Naive thymus-derived CD8-positive, alpha-beta T cell (primary cell): ENCODE measurements around the gene EXOC6. TPM values are rescaled to one million over a fixed set of nuclear protein-coding genes. Genes with fewer than 3 reads are reported as not detected.

Experiments used
- ATAC-seq, 2 donors: fragments of 150-1000 bp; cut with Tn5 transposase in 1 of 2; sonication (Bioruptor Pico), chemical (Tn5 transposase) in 1 of 2; 1 replicate in 1 of 2; 2 replicates in 1 of 2; pipeline ENCODE4 v1.10.0; 2021; ENCODE audit warnings: mild to moderate bottlenecking in 2 of 2, moderate library complexity in 2 of 2
- POLR2A ChIA-PET: fragments of 350-600 bp; sonication (Branson Sonifier 250); formaldehyde crosslinking; loops from one replicate; lab custom pipeline; 2021; ENCODE audit warnings: antibody characterized with exemption; lab: Charles Lee
- DNase-seq, 10 donors: peaks; one replicate each; pipeline versions ENCODE4 v3.0.0 to v3.0.0-alpha.2; 2020 to 2022
- H3K27ac Mint-ChIP-seq, 10 donors: one replicate each; pipeline ENCODE4 v1.8.0; 2020 to 2022; ENCODE audit warnings: mild to moderate bottlenecking in 10 of 10, mixed read lengths in 10 of 10, moderate library complexity in 4 of 10, inconsistent platforms in 1 of 10
- H3K27me3 Mint-ChIP-seq, 5 donors: one replicate each; pipeline ENCODE4 v1.8.0; 2021 to 2022; ENCODE audit warnings: mixed read lengths in 5 of 5
- H3K36me3 Mint-ChIP-seq, 3 donors: one replicate each; pipeline ENCODE4 v1.8.0; 2020 to 2022; ENCODE audit warnings: mixed read lengths in 3 of 3, mild to moderate bottlenecking in 2 of 3, inconsistent platforms in 1 of 3
- H3K4me1 Mint-ChIP-seq, 4 donors: one replicate each; pipeline ENCODE4 v1.8.0; 2021 to 2022; ENCODE audit warnings: mixed read lengths in 4 of 4
- H3K4me3 Mint-ChIP-seq, 10 donors: one replicate each; pipeline ENCODE4 v1.8.0; 2020 to 2022; ENCODE audit warnings: mild to moderate bottlenecking in 10 of 10, mixed read lengths in 10 of 10, moderate library complexity in 6 of 10, inconsistent platforms in 1 of 10
- H3K9me3 Mint-ChIP-seq, 9 donors: one replicate each; pipeline ENCODE4 v1.8.0; 2020 to 2022; ENCODE audit warnings: mixed read lengths in 9 of 9, mild to moderate bottlenecking in 3 of 9, inconsistent platforms in 1 of 9, moderate library complexity in 1 of 9
- polyA plus RNA-seq, 3 donors: library from polyadenylated mRNA; unstranded; fragments of 300-500 nt; fragmentation: Illumina TruSeq; gene quantifications; one replicate each; pipeline ENCODE4 v1.2.3, GENCODE V29; 2021
- total RNA-seq, 8 experiments: library from RNA in 2 of 8; stranded (reverse) in 2 of 8; gene quantifications; one replicate each; pipeline ENCODE4 v1.2.3 and lab custom pipeline; 2021 to 2026

Gene EXOC6
- total and polyA plus RNA-seq, 5 experiments from 2014 or later: 5.5 to 12.3 (median 6.5) TPM

DNA sequence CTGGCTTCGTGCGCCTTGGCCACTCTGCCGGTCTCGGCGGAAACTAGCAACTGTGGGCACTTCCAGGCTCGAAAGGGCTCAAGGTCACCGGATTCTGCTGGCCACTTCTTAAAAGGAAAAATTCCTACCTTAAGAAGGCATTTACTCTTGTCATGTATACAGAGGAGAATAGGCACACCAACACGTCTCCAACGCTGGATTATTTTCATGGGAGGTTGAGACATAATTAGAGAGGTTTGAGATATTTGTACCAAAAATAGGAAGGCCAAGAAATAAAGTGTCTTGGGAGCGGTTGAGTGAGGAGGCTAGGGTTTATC, 220.9 kb downstream of the EXOC6 start:
- POLR2A ChIA-PET: no interaction called here
- H3K4me1 Mint-ChIP-seq: peaks cover 10 to 31% (median 26%) of the 10 kb centered on the region in 4 donors
- no peak overlapping the region for H3K4me3 Mint-ChIP-seq

GRCh38 chr10:93070378-93071176, 222.3 kb downstream of the EXOC6 start:
- POLR2A ChIA-PET: no interaction called here
- Mint-ChIP-seq H3K4me3 (peak overlapping the region in 5 of 10 donors; percentile 31 to 54 (median 42)), H3K36me3 (no peaks in the 10 kb centered on the region), H3K27me3 (peaks cover 32 to 84% (median 56%) of the 10 kb centered on the region in 5 donors), H3K4me1 (peaks cover 12 to 39% (median 33%) of the 10 kb centered on the region in 4 donors), H3K9me3 (peaks cover 0 to 2% (median 0%) of the 10 kb centered on the region in 9 donors), H3K27ac (peak overlapping the region in 1 of 10 donors; percentile 41)
- ATAC-seq: no peak
- DNase-seq: no peak

More for the DNA sequence above, 220.9 kb downstream of the EXOC6 start:
- Mint-ChIP-seq H3K27ac (peak overlapping the region in 1 of 10 donors; percentile 50), H3K36me3 (no peaks in the 10 kb centered on the region), H3K27me3 (peaks cover 37 to 83% (median 64%) of the 10 kb centered on the region in 5 donors), H3K9me3 (peaks cover 0 to 2% (median 0%) of the 10 kb centered on the region in 9 donors)
- no peak for ATAC-seq
- no peak for DNase-seq

GRCh38 chr10:93071177-93071472, 222.8 kb downstream of the EXOC6 start:
- ATAC-seq (no peak), DNase-seq (no peak)
- H3K36me3 Mint-ChIP-seq: no peaks in the 10 kb centered on the region
- peaks cover 35 to 87% (median 62%) of the 10 kb centered on the region in 5 donors for H3K27me3 Mint-ChIP-seq
- peak overlapping the region in 1 of 10 donors; percentile 41 for H3K27ac Mint-ChIP-seq
- POLR2A ChIA-PET: no interaction called here
- peak overlapping the region in 5 of 10 donors; percentile 31 to 54 (median 42) for H3K4me3 Mint-ChIP-seq
- peaks cover 0 to 2% (median 0%) of the 10 kb centered on the region in 9 donors for H3K9me3 Mint-ChIP-seq
- H3K4me1 Mint-ChIP-seq: peaks cover 12 to 41% (median 34%) of the 10 kb centered on the region in 4 donors

GRCh38 chr10:93071674-93072224, 223.4 kb downstream of the EXOC6 start:
- peaks cover 38 to 88% (median 62%) of the 10 kb centered on the region in 5 donors for H3K27me3 Mint-ChIP-seq
- H3K36me3 Mint-ChIP-seq: no peaks in the 10 kb centered on the region
- POLR2A ChIA-PET: interaction anchor here (0.8 kb wide), 1 partner anchor 15 kb away, joined by 3 read pairs; no protein-coding TSS in a partner anchor
- DNase-seq (no peak), ATAC-seq (no peak)
- H3K4me1 Mint-ChIP-seq: peaks cover 12 to 41% (median 34%) of the 10 kb centered on the region in 4 donors
- no peak overlapping the region for H3K27ac Mint-ChIP-seq
- H3K9me3 Mint-ChIP-seq: peaks cover 0 to 2% (median 0%) of the 10 kb centered on the region in 9 donors
- H3K4me3 Mint-ChIP-seq: peak overlapping the region in 8 of 10 donors; percentile 57 to 69 (median 64)

GRCh38 chr10:93072225-93072712, 223.9 kb downstream of the EXOC6 start:
- Mint-ChIP-seq H3K27ac (no peak overlapping the region), H3K4me1 (peaks cover 12 to 41% (median 34%) of the 10 kb centered on the region in 4 donors), H3K9me3 (peaks cover 0 to 2% (median 0%) of the 10 kb centered on the region in 9 donors), H3K36me3 (no peaks in the 10 kb centered on the region), H3K4me3 (peak overlapping the region in 9 of 10 donors; percentile 10 to 69 (median 62)), H3K27me3 (peaks cover 40 to 88% (median 60%) of the 10 kb centered on the region in 5 donors)
- POLR2A ChIA-PET: interaction anchor here (0.8 kb wide), 1 partner anchor 16 kb away, joined by 3 read pairs; no protein-coding TSS in a partner anchor
- no peak for ATAC-seq
- no peak for DNase-seq

DNA sequence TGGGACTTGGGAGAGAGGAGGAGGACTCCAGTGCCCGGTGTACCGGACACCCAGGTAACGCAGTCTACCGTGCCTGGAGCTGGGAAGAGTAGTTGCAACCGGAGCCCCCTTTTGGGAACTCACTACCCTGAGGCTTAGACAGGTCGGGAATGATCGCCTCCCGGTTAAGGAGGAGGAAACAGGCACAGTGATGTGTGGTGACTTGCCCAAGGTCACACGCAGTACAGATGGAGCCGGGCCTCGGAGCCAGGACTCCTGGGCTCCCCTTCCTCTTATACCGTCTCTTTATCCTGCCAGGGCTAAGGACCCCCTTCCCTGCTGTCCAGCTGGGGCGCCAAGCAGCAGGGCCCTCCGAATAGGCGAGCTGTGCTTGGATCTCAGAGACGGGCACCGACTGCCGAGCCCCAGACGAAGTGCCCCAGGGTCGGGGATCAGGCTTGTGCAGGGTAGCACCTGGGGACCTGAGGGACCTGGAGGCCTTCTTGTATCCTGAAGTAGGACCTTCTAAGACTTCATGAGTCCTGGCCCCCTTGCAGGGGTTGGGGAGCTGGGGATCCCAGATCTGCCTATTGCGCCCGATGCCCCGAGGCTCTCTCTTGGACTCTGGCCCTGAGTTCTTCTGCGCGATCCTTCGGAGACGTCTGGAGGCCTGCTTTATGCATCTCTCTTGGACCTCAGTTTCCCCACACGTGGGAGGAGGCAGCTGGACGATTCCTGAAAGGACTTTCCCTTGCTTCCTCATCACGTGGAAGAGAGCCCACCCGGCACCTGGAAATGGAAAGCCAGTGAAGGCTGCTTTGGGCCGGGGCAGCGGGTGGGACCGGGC, 224.6 kb downstream of the EXOC6 start:
- Mint-ChIP-seq H3K9me3 (peaks cover 0 to 2% (median 0%) of the 10 kb centered on the region in 9 donors), H3K4me3 (peak overlapping the region in 7 of 10 donors; percentile 15 to 76 (median 60))
- POLR2A ChIA-PET: interaction anchor here (0.8 kb wide), 1 partner anchor 16 kb away, joined by 3 read pairs; no protein-coding TSS in a partner anchor

DNA sequence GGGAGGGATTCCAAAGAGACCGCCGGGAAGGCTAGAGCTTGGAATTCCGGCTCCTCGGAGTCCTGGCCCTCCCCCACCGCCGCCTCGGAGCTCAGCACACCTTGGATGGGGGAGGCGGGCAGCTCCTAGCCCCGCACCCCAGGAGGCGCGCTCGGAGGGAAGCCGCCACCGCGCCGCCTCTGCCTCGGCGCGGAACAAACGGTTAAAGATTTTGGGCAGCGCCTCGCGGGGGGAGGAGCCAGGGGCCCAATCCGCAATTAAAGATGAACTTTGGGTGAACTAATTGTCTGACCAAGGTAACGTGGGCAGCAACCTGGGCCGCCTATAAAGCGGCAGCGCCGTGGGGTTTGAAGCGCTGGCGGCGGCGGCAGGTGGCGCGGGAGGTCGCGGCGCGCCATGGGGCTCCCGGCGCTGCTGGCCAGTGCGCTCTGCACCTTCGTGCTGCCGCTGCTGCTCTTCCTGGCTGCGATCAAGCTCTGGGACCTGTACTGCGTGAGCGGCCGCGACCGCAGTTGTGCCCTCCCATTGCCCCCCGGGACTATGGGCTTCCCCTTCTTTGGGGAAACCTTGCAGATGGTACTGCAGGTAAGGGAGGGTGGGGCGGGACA, 225.3 kb downstream of the EXOC6 start, which contains the start of gene CYP26A1:
Gene CYP26A1, plus strand, starts transcription at position 355 of the 608 bp plus-strand sequence. Its CDS starts 42 bp downstream, at position 397.
- peak within 1 kb of the TSS; percentile 3 to 83 (median 70) for H3K4me3 Mint-ChIP-seq
- POLR2A ChIA-PET: no interaction called here
- H3K9me3 Mint-ChIP-seq: peaks cover 0 to 2% (median 0%) of the 10 kb centered on the region in 9 donors
- no peak for DNase-seq
- peaks cover 8 to 39% (median 30%) of the 10 kb centered on the region in 4 donors for H3K4me1 Mint-ChIP-seq
- H3K27ac Mint-ChIP-seq: peak within 1 kb of the TSS in 1 of 10 donors; percentile 29
- no peaks in the 10 kb centered on the region for H3K36me3 Mint-ChIP-seq
- peaks cover 34 to 84% (median 58%) of the 10 kb centered on the region in 5 donors for H3K27me3 Mint-ChIP-seq
- ATAC-seq: peak in 1 of 2 donors; percentile 35

More for the DNA sequence above, 224.6 kb downstream of the EXOC6 start:
- DNase-seq (no peak), ATAC-seq (no peak)
- Mint-ChIP-seq H3K4me1 (peaks cover 10 to 41% (median 34%) of the 10 kb centered on the region in 4 donors), H3K27me3 (peaks cover 33 to 87% (median 60%) of the 10 kb centered on the region in 5 donors), H3K27ac (no peak overlapping the region), H3K36me3 (no peaks in the 10 kb centered on the region)

GRCh38 chr10:93074147-93074596, 225.9 kb downstream of the EXOC6 start:
- ATAC-seq: peak; percentile 25 to 35
- Mint-ChIP-seq H3K27ac (peak overlapping the region in 1 of 10 donors; percentile 29), H3K4me3 (peak overlapping the region; percentile 3 to 83 (median 70))

GRCh38 chr10:93074597-93075368, 226.5 kb downstream of the EXOC6 start:
- Mint-ChIP-seq H3K27me3 (peaks cover 34 to 82% (median 61%) of the 10 kb centered on the region in 5 donors), H3K9me3 (no peaks in the 10 kb centered on the region), H3K4me1 (peaks cover 7 to 38% (median 27%) of the 10 kb centered on the region in 4 donors), H3K36me3 (no peaks in the 10 kb centered on the region), H3K27ac (no peak overlapping the region), H3K4me3 (peak overlapping the region; percentile 3 to 83 (median 70))
- no peak for DNase-seq
- no peak for ATAC-seq
- POLR2A ChIA-PET: no interaction called here

More at GRCh38 chr10:93074147-93074596, 225.9 kb downstream of the EXOC6 start:
- peaks cover 0 to 2% (median 0%) of the 10 kb centered on the region in 9 donors for H3K9me3 Mint-ChIP-seq
- peaks cover 7 to 38% (median 27%) of the 10 kb centered on the region in 4 donors for H3K4me1 Mint-ChIP-seq
- POLR2A ChIA-PET: no interaction called here
- no peak for DNase-seq
- peaks cover 31 to 82% (median 57%) of the 10 kb centered on the region in 5 donors for H3K27me3 Mint-ChIP-seq
- no peaks in the 10 kb centered on the region for H3K36me3 Mint-ChIP-seq

GRCh38 chr10:93075369-93076221, 227.3 kb downstream of the EXOC6 start:
- Mint-ChIP-seq H3K27ac (no peak overlapping the region), H3K4me3 (peak overlapping the region in 5 of 10 donors; percentile 9 to 29 (median 19)), H3K27me3 (peaks cover 30 to 82% (median 58%) of the 10 kb centered on the region in 5 donors), H3K4me1 (peaks cover 10 to 39% (median 31%) of the 10 kb centered on the region in 4 donors), H3K9me3 (no peaks in the 10 kb centered on the region), H3K36me3 (no peaks in the 10 kb centered on the region)
- POLR2A ChIA-PET: no interaction called here
- DNase-seq (no peak), ATAC-seq (no peak)
